Measurements from ENCODE around the gene ADRB2. TPM values are rescaled to one million over a fixed set of nuclear protein-coding genes. Genes with fewer than 3 reads are reported as not detected.

The ADRB2 gene
- total and polyA plus RNA-seq, 2 of the 13 experiments (the other 11 are each of a cell fraction or from before 2014, with no cell fraction given) = not detected

GRCh38 chr5:148849461-148849860, 23.1 kb downstream of the ADRB2 start:
- ATAC-seq (no peak), DNase-seq (ENCODE audit: low spot score) (no peak), FAIRE-seq (no peak)
- no TSS peak for BruUV-seq (replicated peaks)
- intact Hi-C loops (cut with micrococcal nuclease; ENCODE audit: unreplicated experiment) (no loop called here), in situ Hi-C loops (cut with HindIII; ENCODE audit: extremely low pct_ligation_motif_present, low pct_unique_long_range_greater_than_20kb) (no loop called here)
- H3K36me3 ChIP-seq (replicated peaks in 1 of 2; ENCODE audit: control insufficient read depth in 1 of 2, insufficient read depth in 2 of 2, low read length in 2 of 2) = no peaks in the 10 kb centered on the region
- no peaks in the 10 kb centered on the region for H3K79me2 ChIP-seq (ENCODE audit: insufficient read depth, low read length)
- no peaks in the 10 kb centered on the region for H4K20me1 ChIP-seq (ENCODE audit: insufficient read depth, low read length)
- H3K27ac ChIP-seq (ENCODE audit: extremely low read length, insufficient read depth, low read length) = no peak overlapping the region
- no peak for TF ChIP-seq CBX1 (IDR thresholded peaks at IDR 0.05; ENCODE audit: low read depth)
- 22% methylated on average over 4 of the region's 4 CpGs for WGBS (ENCODE audit: low lambda C conversion rate)
- no peaks in the 10 kb centered on the region for H3K27me3 ChIP-seq (ENCODE audit: control insufficient read depth in 1 of 2, insufficient read depth in 2 of 2, low read length in 2 of 2)
- ChIA-PET POLR2A (no interaction called here), CTCF (ENCODE audit: low intra/inter-chr PET ratio, low total read pairs) (no interaction called here)
- H2AFZ ChIP-seq (ENCODE audit: low read length) = no peak overlapping the region
- no peak overlapping the region for H3K4me2 ChIP-seq (ENCODE audit: low read depth, low read length)
- no peak overlapping the region for H3K4me3 ChIP-seq (replicated peaks in 1 of 3; ENCODE audit: insufficient read depth in 1 of 3, low read depth in 2 of 3, low read length in 3 of 3)
- H3K9ac ChIP-seq (ENCODE audit: insufficient read depth, low read depth, low read length) = no peak overlapping the region
- no peaks in the 10 kb centered on the region for H3K9me3 ChIP-seq (ENCODE audit: low read length)
- no peaks in the 10 kb centered on the region for H3K4me1 ChIP-seq (ENCODE audit: insufficient read depth, low read length)

DNA sequence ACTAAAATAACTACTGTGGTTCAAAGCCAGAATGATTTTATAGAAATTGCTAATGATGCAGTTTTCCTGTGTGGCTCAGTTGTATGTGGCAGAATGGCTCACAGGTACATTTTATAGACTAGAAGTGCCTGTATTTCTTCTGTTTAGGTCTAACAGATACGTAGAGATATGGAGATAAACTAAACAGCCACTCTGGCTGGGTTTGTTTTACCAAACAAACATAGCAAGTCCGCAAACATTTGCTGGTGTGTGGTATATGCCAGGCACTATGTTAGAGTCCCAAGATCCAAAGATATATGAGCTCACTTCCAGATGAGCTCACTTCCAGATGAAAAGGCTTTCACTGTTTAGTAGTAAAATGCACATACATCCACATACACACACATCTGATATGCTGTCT, 24.4 kb downstream of the ADRB2 start:
- Histone ChIP-seq H3K79me2 (ENCODE audit: insufficient read depth, low read length) (no peaks in the 10 kb centered on the region), H3K4me1 (ENCODE audit: insufficient read depth, low read length) (no peaks in the 10 kb centered on the region), H3K36me3 (replicated peaks in 1 of 2; ENCODE audit: control insufficient read depth in 1 of 2, insufficient read depth in 2 of 2, low read length in 2 of 2) (no peaks in the 10 kb centered on the region), H3K27ac (ENCODE audit: extremely low read length, insufficient read depth, low read length) (no peak overlapping the region), H2AFZ (ENCODE audit: low read length) (no peak overlapping the region), H3K4me3 (replicated peaks in 1 of 3; ENCODE audit: insufficient read depth in 1 of 3, low read depth in 2 of 3, low read length in 3 of 3) (no peak overlapping the region), H3K27me3 (ENCODE audit: control insufficient read depth in 1 of 2, insufficient read depth in 2 of 2, low read length in 2 of 2) (no peaks in the 10 kb centered on the region), H4K20me1 (ENCODE audit: insufficient read depth, low read length) (no peaks in the 10 kb centered on the region), H3K9ac (ENCODE audit: insufficient read depth, low read depth, low read length) (no peak overlapping the region), H3K9me3 (ENCODE audit: low read length) (no peaks in the 10 kb centered on the region), H3K4me2 (ENCODE audit: low read depth, low read length) (no peak overlapping the region)
- POLR2A ChIA-PET = no interaction called here
- FAIRE-seq (no peak), DNase-seq (ENCODE audit: low spot score) (no peak), ATAC-seq (no peak)
- CTCF ChIA-PET (ENCODE audit: low intra/inter-chr PET ratio, low total read pairs) = no interaction called here
- in situ Hi-C loops (cut with HindIII; ENCODE audit: extremely low pct_ligation_motif_present, low pct_unique_long_range_greater_than_20kb) = no loop called here
- no TSS peak for BruUV-seq (replicated peaks)
- TF ChIP-seq ATF5 (CRISPR knock-in tag; IDR thresholded peaks at IDR 0.05; ENCODE audit: low read depth) (no peak), MAFK (conservative IDR thresholded peaks at IDR 0.05 in 1 of 2, IDR thresholded peaks at IDR 0.05 in 1 of 2; ENCODE audit: low read length in 2 of 2) (peak in 1 of 2 experiments; percentile 28; a peak in 2 of 4 replicates)
- intact Hi-C loops (cut with micrococcal nuclease; ENCODE audit: unreplicated experiment) = no loop called here
- WGBS (ENCODE audit: low lambda C conversion rate) = 5% methylated on average over 2 of the region's 2 CpGs

Data from HepG2 (cell line).